ENCODE results near the gene WDR1.
"Not testable (repeated sequence)": the region's sequence is repeated elsewhere in the genome, so short reads cannot be mapped to it uniquely, and the experiment has no call there.

The WDR1 gene

GRCh38 chr4:10130178-10130888 lies 13.7 kb upstream of the WDR1 start:
- no peak for FAIRE-seq

GRCh38 chr4:10129196-10130177 lies 12.9 kb upstream of the WDR1 start:
- no peak for FAIRE-seq

GRCh38 chr4:10128761-10129160 lies 12.2 kb upstream of the WDR1 start:
- no peak for FAIRE-seq

- FAIRE-seq = not testable (repeated sequence)
These were observed 10.9 kb upstream of the WDR1 start for GRCh38 chr4:10127531-10127930.

GRCh38 chr4:10124167-10124930 lies 7.8 kb upstream of the WDR1 start:
- no peak for FAIRE-seq

GRCh38 chr4:10123227-10124101 lies 6.9 kb upstream of the WDR1 start:
- no peak for FAIRE-seq

- FAIRE-seq = no peak
These were observed 5.8 kb upstream of the WDR1 start for GRCh38 chr4:10122236-10122932.

- no peak for FAIRE-seq
These were observed 5.1 kb upstream of the WDR1 start for GRCh38 chr4:10121568-10122208.

GRCh38 chr4:10120943-10121567 lies 4.5 kb upstream of the WDR1 start:
- FAIRE-seq = no peak

- no peak for FAIRE-seq
These were observed 3.2 kb upstream of the WDR1 start for GRCh38 chr4:10119773-10120172.

GRCh38 chr4:10119278-10119677 lies 2.7 kb upstream of the WDR1 start:
- no peak for FAIRE-seq

- no peak for FAIRE-seq
These were observed 1.7 kb upstream of the WDR1 start for GRCh38 chr4:10118048-10119004.

GRCh38 chr4:10117359-10118047 lies 904 bp upstream of the WDR1 start:
- no peak for FAIRE-seq

- no peak for FAIRE-seq
These were observed 616 bp downstream of the WDR1 start for GRCh38 chr4:10115797-10116568.

- FAIRE-seq = no peak
These were observed 1.3 kb downstream of the WDR1 start for GRCh38 chr4:10115271-10115796.

- FAIRE-seq = no peak
These were observed 2.0 kb downstream of the WDR1 start for GRCh38 chr4:10114607-10115006.

- FAIRE-seq = no peak
These were observed 2.5 kb downstream of the WDR1 start for GRCh38 chr4:10114147-10114546.

Measured in endometrium (tissue), 2 donors.